ENCODE results near the gene CEP83.

CEP83 gene

DNA sequence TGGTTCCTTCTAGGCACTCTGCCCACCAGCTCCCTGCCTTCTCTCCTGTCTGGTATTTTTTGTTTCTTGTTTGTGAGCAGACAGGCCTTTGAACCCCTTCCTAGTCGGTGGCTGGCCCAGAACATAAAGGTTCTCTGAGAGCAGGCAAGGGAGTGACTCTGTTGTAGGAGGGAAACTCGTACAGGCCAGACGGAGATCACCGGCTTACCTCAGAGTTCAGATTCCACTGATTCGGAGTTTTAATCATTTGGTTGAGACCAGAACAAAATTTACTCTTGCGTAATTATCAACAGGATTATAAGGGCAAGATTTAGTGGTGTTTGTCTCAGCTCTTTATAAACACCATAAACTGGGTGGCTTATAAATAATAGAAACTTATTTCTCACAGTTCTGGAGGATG, 182.9 kb downstream of the CEP83 start:
- Histone ChIP-seq H3K9me3 (ENCODE audit: severe bottlenecking) (no peaks in the 10 kb centered on the region), H3K4me1 (ENCODE audit: insufficient read depth, poor library complexity, severe bottlenecking) (no peaks in the 10 kb centered on the region), H3K27ac (ENCODE audit: poor library complexity, severe bottlenecking) (no peak overlapping the region), H3K36me3 (ENCODE audit: low read depth) (no peaks in the 10 kb centered on the region), H3K27me3 (ENCODE audit: insufficient read depth, poor library complexity, severe bottlenecking) (no peaks in the 10 kb centered on the region), H3K4me3 (ENCODE audit: severe bottlenecking) (no peak overlapping the region)
- no peak for TF ChIP-seq CTCF (IDR thresholded peaks at IDR 0.05; ENCODE audit: poor library complexity, severe bottlenecking)
- DNase-seq (ENCODE audit: low spot score) (no peak), ATAC-seq (ENCODE audit: low read depth) (no peak)

DNA sequence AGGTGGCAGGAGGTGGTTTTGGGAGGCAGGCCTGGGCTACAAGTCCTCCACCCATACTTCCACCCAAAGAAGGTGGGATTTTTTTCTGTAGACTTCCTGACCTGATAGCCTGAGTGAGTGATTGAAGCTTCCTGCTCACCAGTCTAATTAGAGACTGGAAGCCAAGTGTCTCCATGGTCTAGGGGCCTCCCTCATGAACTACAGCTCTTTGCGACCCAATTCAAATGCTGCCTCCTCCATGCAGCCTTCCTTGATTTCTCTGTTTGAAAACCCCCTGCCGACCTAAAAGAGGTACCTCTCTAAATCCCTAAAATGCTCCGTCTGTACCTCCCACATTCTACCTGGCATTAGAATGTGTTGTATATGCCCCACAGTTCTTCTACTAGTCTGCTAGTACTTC, 186.4 kb downstream of the CEP83 start:
- TF ChIP-seq CTCF (IDR thresholded peaks at IDR 0.05; ENCODE audit: poor library complexity, severe bottlenecking): no peak
- no peak for ATAC-seq (ENCODE audit: low read depth)
- DNase-seq (ENCODE audit: low spot score): no peak
- Histone ChIP-seq H3K4me3 (ENCODE audit: severe bottlenecking) (no peak overlapping the region), H3K4me1 (ENCODE audit: insufficient read depth, poor library complexity, severe bottlenecking) (no peaks in the 10 kb centered on the region), H3K27me3 (ENCODE audit: insufficient read depth, poor library complexity, severe bottlenecking) (no peaks in the 10 kb centered on the region), H3K9me3 (ENCODE audit: severe bottlenecking) (no peaks in the 10 kb centered on the region), H3K36me3 (ENCODE audit: low read depth) (no peaks in the 10 kb centered on the region), H3K27ac (ENCODE audit: poor library complexity, severe bottlenecking) (no peak overlapping the region)

DNA sequence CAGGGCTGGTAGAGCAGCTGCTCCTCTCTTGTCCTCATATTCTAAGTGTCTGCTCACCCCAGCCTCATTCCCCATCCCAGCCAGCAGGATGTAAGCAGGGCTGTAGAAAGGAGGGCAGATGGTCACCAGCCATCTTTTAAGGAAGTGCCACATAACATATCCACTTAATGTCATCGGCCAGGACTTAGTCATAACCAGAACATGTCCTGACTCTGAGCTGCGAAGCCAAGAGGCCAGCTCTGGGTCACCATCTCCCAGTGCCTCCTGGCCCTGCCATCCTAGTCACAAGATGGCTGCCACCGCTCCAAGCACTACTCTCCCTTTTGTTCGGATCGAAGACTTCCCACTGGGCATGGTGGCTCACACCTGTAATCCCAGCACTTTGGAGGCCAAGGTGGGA, 187.4 kb downstream of the CEP83 start:
- H3K9me3 ChIP-seq (ENCODE audit: severe bottlenecking): no peaks in the 10 kb centered on the region
- no peaks in the 10 kb centered on the region for H3K27me3 ChIP-seq (ENCODE audit: insufficient read depth, poor library complexity, severe bottlenecking)
- H3K36me3 ChIP-seq (ENCODE audit: low read depth): no peaks in the 10 kb centered on the region
- no peak overlapping the region for H3K4me3 ChIP-seq (ENCODE audit: severe bottlenecking)
- no peak for ATAC-seq (ENCODE audit: low read depth)
- no peaks in the 10 kb centered on the region for H3K4me1 ChIP-seq (ENCODE audit: insufficient read depth, poor library complexity, severe bottlenecking)
- no peak overlapping the region for H3K27ac ChIP-seq (ENCODE audit: poor library complexity, severe bottlenecking)
- TF ChIP-seq CTCF (IDR thresholded peaks at IDR 0.05; ENCODE audit: poor library complexity, severe bottlenecking): no peak
- no peak for DNase-seq (ENCODE audit: low spot score)

DNA sequence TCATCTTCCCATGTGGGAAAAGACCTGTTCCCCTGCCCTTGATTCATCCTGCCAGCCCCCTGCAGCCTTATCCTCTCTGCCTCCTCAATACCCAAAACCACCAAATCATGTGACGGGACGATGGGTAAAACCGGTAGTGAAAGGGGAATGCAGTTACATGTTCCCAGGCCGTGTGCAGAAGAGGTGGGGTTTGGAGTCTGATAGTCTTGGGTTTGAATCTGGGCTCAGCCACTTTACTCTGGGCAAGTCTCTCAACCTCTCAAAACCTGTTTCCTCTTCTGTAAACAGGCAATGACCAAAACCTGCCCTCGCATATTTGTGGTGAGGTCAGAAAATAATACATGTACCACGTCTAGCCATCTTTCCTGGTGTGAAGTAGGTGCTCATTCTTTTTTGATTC, 188.3 kb downstream of the CEP83 start:
- Histone ChIP-seq H3K4me1 (ENCODE audit: insufficient read depth, poor library complexity, severe bottlenecking) (no peaks in the 10 kb centered on the region), H3K9me3 (ENCODE audit: severe bottlenecking) (no peaks in the 10 kb centered on the region), H3K4me3 (ENCODE audit: severe bottlenecking) (no peak overlapping the region), H3K27me3 (ENCODE audit: insufficient read depth, poor library complexity, severe bottlenecking) (no peaks in the 10 kb centered on the region), H3K36me3 (ENCODE audit: low read depth) (no peaks in the 10 kb centered on the region), H3K27ac (ENCODE audit: poor library complexity, severe bottlenecking) (no peak overlapping the region)
- ATAC-seq (ENCODE audit: low read depth) (no peak), DNase-seq (ENCODE audit: low spot score) (no peak)
- no peak for TF ChIP-seq CTCF (IDR thresholded peaks at IDR 0.05; ENCODE audit: poor library complexity, severe bottlenecking)

DNA sequence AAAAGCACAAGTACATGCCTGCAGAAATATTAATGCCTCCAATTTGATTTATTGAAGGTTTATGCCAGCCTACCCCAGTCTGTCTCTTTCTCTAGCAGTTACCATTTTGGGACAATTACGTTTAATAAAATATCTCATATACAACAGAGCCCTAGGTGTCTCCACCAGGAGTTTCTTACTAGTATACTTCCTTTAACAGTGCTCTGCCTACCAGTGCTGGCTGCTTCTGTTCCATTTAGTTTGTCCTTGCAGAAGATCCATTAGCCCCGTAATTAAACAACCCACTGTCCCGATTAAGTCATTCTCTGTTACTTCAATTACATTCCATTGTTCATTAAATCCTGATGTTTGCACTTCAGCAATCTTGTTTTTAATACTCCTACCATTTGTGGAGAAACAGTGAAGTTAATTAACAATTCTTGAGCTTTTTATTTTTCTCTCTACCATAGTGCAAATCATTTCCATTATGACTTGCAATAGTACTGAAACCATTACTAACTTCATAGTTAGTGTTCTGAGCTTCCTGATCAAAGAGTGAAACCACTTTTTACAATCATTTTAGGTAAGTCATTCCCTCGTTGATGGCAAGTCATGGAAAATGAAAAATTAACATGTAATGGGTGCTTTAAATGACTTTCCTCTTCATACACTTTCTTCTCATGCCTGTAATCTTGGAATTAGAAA, 190.2 kb downstream of the CEP83 start:
- DNase-seq (ENCODE audit: low spot score): no peak
- TF ChIP-seq CTCF (IDR thresholded peaks at IDR 0.05; ENCODE audit: poor library complexity, severe bottlenecking): no peak
- Histone ChIP-seq H3K27me3 (ENCODE audit: insufficient read depth, poor library complexity, severe bottlenecking) (no peaks in the 10 kb centered on the region), H3K36me3 (ENCODE audit: low read depth) (no peaks in the 10 kb centered on the region), H3K9me3 (ENCODE audit: severe bottlenecking) (no peaks in the 10 kb centered on the region), H3K27ac (ENCODE audit: poor library complexity, severe bottlenecking) (no peak overlapping the region), H3K4me3 (ENCODE audit: severe bottlenecking) (no peak overlapping the region), H3K4me1 (ENCODE audit: insufficient read depth, poor library complexity, severe bottlenecking) (no peaks in the 10 kb centered on the region)
- no peak for ATAC-seq (ENCODE audit: low read depth)

Data from RWPE2 (cell line).